Measurements from ENCODE around the gene ZFP36L1.
"Not testable (repeated sequence)": the region's sequence is repeated elsewhere in the genome, so short reads cannot be mapped to it uniquely, and the experiment has no call there.

Gene ZFP36L1

DNA sequence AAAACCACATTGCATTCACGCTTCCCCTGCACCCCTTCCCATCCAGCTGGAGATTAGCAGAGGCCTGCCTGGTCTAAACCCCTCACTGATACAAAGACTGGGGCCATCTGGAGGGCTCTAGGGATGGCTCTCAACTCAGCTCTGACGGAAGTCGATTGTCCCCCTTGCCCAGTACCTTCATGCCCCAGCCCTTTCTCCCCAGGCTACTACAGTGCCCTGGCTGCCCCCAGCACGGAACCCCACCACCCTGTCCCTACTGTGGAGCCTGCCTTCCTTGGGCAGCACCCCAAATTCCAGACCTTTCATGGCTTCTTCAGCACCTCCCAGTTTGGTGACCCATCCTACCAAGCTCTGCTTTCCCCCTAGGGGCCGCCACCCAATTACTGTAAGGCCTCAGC is 25.6 kb downstream of the ZFP36L1 start:
- DNase-seq (ENCODE audit: low read depth in 2 of 3, low spot score in 1 of 3): no peak

DNA sequence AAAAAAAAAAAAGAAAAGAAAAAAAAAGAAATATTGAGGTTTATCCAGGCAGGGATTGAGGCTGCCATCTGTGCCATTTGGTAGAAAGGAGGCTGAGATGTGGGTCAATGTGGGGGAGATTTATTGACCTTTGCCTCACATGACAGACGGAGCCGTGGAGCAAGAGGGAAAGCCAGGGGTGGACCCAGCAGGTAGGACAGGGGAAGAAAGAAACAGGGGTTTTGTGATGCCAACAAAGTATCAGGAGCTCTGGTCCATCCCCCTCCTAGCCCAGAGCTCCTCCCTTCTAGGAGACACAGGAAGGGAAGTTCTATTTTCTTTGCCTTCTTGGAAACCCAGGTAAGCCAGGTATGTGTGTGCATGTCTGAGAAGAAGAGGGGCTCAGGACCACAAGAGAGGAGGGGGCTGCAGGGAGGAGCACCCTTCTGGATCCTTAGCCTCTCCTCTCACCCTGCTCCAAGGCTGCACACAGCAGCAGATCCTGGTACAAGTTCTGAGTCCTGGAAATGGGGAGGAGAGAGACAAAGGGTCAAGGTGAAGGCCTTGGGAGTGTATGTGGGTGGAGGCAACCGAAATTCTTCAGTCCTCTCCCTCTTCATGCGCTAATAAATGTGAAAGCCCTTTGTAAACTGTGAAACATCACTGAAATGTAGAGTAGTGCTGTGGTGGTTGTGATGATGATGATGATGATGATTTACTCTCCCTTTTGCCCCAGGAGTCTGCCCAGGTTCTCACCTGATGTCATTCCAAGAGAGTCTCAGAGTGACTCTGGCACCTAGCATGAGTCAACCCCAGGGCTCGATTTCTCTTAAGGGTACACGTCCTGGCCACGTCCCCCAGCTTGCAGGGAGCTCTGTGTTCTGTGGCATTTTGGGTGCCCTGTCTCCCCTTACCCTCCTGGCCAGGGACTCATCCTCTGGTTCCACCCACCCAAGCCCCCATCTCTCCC is 26.3 kb downstream of the ZFP36L1 start:
- no peak for DNase-seq (ENCODE audit: low read depth in 2 of 3, low spot score in 1 of 3)

- not testable (repeated sequence) for DNase-seq (ENCODE audit: low read depth in 2 of 3, low spot score in 1 of 3)
Observed at GRCh38 chr14:68763843-68764242, 29.0 kb downstream of the ZFP36L1 start.

DNA sequence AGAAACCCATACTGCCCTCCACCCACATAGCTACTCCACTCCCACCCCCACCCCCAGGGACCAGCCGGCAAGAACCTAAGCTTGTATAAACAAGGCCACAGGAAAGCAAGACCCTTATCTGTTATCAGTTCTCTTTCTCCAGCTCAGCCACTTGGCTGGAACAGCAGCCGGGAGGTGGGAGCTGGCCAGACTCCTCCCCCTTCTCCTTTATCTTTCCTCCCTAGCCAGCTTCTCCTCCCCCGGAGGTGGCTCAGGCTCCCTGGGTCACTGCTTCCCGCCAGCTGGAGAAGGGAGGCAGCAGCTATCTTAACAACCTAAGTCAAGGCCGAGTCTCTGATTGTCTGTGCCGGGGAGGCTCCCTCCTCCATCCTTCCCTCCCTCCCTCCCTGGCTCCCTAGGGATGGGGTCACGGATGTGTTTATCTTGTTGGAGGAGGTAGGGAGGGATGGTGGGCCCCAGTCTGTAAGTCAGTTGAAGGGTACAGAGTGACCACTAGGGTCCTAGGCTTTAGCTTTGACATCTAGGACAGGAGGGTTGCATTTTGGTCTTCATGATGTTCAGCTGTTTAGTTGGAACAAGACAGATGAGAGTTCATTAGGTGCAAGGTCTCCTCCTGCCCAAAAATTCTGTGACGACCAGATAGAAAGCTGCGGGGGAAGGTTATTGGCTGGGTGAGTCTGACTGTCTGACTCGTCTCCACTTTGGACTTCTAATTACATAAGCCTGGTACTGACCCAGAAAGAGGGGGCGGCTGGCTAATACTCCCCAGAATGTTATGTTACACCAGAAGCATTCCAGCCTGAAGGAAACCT is 29.7 kb downstream of the ZFP36L1 start:
- no peak for DNase-seq (ENCODE audit: low read depth in 2 of 3, low spot score in 1 of 3)

DNA sequence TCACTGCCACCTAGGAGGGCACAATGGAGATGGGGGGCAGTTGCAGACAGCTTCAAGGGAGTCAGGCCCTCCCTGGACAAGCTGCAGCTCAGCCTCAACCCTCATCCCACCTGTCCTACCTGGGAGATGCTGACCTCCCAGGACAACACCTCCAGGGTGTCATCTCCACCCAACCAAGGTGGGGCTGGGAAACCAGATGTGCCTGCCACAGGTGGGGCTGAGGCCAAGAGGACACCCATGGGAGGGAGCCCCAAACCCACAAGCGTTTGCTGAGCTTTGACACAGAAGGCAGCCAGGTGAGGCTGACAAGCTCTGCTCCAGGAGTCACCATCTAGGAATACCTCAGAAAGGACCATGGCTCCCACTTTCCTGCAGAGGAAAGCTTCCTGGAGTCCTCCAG is 31.5 kb downstream of the ZFP36L1 start:
- no peak for DNase-seq (ENCODE audit: low read depth in 2 of 3, low spot score in 1 of 3)

DNA sequence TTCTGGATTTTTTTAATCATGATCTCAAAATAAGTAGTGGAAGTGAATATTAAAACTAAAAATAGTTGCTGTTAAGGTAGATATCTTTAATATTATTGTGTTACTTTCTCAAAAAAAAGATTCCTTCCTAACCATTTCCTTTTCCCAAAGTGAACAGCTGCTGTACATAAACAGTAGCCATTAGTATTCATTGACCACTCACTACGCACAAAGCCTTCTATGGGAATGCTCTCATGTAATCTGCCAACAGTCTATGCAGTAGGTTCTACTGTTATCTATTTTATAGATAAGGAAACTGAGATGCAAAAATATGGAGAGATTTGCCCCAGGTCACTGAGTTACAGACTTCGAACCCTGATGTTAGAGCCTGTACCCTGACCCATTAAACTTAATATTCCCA is 32.1 kb downstream of the ZFP36L1 start:
- no peak for DNase-seq (ENCODE audit: low read depth in 2 of 3, low spot score in 1 of 3)

DNA sequence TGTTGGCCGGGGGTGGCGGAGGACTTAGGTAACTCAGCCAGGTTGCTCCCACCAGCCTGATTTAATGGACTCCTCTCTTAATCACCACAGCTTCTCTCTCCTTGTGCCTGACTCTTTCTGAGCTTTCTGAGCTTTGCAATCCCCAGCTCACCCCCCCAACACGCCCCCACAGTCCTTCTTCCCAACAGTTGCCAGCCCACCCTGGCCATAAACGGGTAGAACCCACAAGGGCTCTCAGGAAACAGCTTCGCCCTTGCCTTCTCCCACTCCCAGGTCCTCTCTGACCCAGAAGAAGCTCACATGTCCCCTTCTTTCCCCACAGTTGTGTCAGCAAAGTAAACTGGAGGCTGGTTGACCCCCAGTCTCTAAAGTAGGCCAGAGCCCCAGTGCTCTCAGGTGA is 32.9 kb downstream of the ZFP36L1 start:
- no peak for DNase-seq (ENCODE audit: low read depth in 2 of 3, low spot score in 1 of 3)

DNA sequence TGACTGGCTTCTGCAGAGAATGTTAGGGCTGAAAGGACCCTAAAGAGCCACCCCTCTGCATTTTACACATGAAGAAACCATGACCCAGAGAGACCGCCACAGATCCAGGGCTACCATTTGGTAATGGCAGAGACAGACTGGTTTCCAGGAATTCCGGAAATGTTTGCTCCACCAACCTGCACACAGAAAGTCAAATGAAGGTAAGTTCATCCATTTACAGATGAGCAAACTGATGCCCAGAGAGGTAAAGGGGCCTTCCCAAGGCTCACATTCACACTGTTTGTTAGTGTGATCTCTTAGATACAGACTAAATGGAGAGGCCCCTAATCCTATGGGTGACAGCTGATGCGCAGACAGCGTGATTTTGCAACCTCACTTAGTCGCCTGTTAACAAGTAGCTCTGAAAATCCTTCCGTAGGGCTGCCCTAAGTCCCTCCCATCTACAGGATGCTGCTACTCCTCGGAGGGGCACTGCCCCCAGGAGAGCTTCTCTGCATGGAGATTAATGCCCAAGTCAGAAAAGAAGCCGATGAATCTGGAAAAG is 33.8 kb downstream of the ZFP36L1 start:
- DNase-seq (ENCODE audit: low read depth in 2 of 3, low spot score in 1 of 3): no peak

DNA sequence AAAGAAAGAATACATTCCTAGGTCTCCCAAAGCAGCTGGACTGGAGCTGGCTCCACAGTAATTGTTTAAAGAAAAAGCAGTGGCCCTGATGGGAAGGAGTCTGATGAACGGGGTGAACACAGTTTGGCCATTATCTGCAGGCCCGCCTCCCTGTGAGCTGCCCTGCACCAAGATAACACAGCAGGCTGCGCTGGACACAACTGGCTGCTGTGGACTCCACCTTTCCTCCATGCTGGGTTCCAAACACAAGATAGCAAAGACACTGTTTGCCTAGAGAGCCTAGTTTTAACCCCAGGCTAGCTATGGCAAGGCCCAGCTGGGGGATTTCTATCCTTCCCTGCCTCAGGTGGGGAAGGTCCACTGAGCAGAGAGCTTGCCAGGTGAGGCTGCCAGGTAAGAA is 34.6 kb downstream of the ZFP36L1 start:
- DNase-seq (ENCODE audit: low read depth in 2 of 3, low spot score in 1 of 3): no peak

- no peak for DNase-seq (ENCODE audit: low read depth in 2 of 3, low spot score in 1 of 3)
Observed at GRCh38 chr14:68757618-68758081, 35.2 kb downstream of the ZFP36L1 start.

DNA sequence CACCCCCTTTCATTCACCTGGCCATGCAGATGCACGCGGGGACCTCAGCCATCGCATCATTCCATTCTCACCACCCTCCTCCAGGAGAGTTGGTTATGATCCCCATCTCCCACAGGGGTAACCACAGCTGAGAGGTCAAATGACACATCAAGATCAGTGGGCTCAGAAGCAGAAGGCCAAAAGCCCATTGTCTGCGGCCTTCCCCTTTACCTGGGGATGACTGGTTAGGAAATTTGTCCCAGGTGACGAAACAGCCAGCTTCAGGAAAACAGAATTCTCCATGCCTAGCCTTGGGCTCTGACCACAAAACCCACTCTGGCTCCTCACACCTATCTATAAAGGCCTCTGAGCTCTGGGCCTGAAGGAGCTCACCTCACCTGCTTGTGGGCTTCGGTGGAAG is 36.1 kb downstream of the ZFP36L1 start:
- DNase-seq (ENCODE audit: low read depth in 2 of 3, low spot score in 1 of 3): no peak

GRCh38 chr14:68756000-68756481 is 36.8 kb downstream of the ZFP36L1 start:
- DNase-seq (ENCODE audit: low read depth in 2 of 3, low spot score in 1 of 3): no peak

DNA sequence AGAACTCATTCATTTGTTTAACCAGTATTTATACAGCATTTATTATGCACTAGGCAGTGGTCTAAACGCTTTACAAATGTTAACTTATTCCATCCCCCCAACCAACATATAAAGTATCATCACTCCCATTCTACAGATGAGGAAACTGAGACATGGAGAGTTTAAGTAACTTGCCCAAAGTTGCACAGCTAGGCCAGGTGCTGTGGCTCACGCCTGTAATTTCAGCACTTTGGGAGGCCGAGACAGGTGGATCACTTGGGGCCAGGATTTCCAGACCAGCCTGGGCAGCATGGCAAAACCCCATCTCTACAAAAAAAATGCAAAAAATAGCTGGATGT is 37.9 kb downstream of the ZFP36L1 start:
- no peak for DNase-seq (ENCODE audit: low read depth in 2 of 3, low spot score in 1 of 3)

GRCh38 chr14:68753690-68754089 is 39.2 kb downstream of the ZFP36L1 start:
- no peak for DNase-seq (ENCODE audit: low read depth in 2 of 3, low spot score in 1 of 3)

- DNase-seq (ENCODE audit: low read depth in 2 of 3, low spot score in 1 of 3): no peak
Observed at GRCh38 chr14:68752271-68753006, 40.4 kb downstream of the ZFP36L1 start.

- DNase-seq (ENCODE audit: low read depth in 2 of 3, low spot score in 1 of 3): no peak
Observed at GRCh38 chr14:68749487-68750475, 43.1 kb downstream of the ZFP36L1 start.

DNA sequence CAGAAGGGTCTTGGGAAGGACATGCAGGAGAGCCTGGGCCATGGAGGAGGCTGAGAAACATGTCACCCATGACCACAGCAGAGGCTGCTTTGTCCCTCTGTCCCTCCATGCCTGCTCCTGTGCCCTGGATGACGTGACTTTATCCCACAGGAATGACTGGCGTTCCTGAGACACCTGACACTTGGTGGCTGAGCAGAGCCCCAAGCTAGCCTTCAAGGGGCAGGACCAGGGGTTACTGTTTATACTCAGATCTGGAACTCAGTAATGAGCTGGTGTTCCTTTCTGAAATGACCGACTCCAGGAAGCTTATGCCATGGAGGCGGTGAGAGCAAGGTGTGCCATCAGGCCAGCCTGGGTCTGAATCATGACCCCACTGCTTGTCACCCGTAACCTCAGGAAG is 44.2 kb downstream of the ZFP36L1 start:
- DNase-seq (ENCODE audit: low read depth in 2 of 3, low spot score in 1 of 3): no peak

DNA sequence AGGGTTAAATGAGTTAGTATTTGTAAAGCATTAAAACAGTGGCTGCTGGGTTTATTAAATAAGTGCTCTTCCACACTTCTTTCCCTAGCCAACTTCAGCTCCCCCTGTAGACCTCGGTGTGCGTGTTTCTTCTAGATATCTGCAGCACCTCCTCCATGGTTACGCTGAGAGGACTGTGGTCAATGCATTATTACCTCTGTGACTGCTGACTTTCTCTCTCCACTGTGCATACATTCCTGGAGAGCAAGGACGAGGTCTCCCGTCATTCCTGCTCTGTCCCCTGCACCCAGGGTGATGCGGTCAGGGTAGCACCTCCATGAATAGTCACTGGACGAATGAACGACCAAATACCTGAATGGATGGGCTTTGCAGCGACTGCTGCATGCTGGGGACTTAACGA is 44.6 kb downstream of the ZFP36L1 start:
- DNase-seq (ENCODE audit: low read depth in 2 of 3, low spot score in 1 of 3): no peak

DNA sequence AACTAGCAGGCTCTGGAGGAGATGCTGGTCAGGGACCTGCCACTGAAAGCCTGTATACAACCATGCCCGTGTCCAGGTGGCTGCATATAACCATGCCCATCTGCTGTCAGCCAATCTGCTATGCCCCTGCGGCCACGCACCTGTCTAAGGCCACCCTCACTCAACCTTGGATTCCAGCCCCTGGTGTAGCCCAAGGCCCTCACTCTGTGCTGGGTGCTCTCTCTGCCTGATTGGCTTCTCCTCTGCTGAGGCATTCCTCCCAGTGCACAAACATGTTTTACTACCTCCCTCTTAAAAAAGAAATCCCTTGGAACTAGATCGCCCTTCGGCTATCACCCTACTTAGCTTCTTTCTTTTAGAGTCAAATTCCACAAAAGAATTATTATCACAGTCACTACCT is 45.5 kb downstream of the ZFP36L1 start:
- DNase-seq (ENCODE audit: low read depth in 2 of 3, low spot score in 1 of 3): no peak

DNA sequence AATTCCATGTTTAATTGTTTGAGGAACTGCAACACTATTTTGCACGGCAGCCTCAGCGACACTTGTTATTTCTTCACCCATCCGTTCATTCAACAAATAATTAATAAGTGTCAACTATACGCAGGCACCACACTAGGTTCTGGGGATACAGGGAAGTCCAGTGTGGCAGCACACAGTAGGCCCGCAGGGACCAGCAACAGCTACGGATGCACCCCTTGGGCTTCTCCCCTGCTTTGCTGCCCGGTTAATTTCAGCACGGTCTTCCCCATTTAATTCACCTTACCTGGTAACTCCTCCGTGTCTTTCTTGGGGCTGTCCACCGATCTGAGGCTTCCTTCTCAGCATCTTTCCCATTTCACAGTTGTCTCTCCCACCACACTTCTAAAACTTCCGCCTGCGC is 48.3 kb downstream of the ZFP36L1 start:
- DNase-seq (ENCODE audit: low read depth in 2 of 3, low spot score in 1 of 3): no peak
